ENCODE results near the gene BCAR1. TPM values are rescaled to one million over a fixed set of nuclear protein-coding genes. Genes with fewer than 3 reads are reported as not detected.

Gene BCAR1
- polyA plus RNA-seq, 1 donor from 2014 or later: 39.1 TPM

GRCh38 chr16:75227361-75228142 is 23.9 kb downstream of the BCAR1 start:
- H3K4me3 ChIP-seq (ENCODE audit: low read length): no peak overlapping the region
- no peaks in the 10 kb centered on the region for H3F3A ChIP-seq (ENCODE audit: insufficient read depth, low read length, poor library complexity, severe bottlenecking)
- H4K20me1 ChIP-seq (ENCODE audit: insufficient read depth): no peaks in the 10 kb centered on the region
- H3K9me3 ChIP-seq (ENCODE audit: low read length): no peaks in the 10 kb centered on the region
- no peaks in the 10 kb centered on the region for H3K27me3 ChIP-seq (ENCODE audit: insufficient read depth, low read depth, low read length)
- H3K36me3 ChIP-seq (ENCODE audit: insufficient read depth, low read length): no peaks in the 10 kb centered on the region
- no peaks in the 10 kb centered on the region for H3K9me2 ChIP-seq (ENCODE audit: insufficient read depth, low read length)
- TF ChIP-seq SMC3 (conservative IDR thresholded peaks at IDR 0.05; ENCODE audit: poor library complexity): no peak
- no peak for TF ChIP-seq MXI1 (conservative IDR thresholded peaks at IDR 0.05; ENCODE audit: poor library complexity, severe bottlenecking)
- TF ChIP-seq RAD21 (conservative IDR thresholded peaks at IDR 0.05): no peak
- TF ChIP-seq EP300 (conservative IDR thresholded peaks at IDR 0.05; ENCODE audit: poor library complexity, severe bottlenecking): no peak
- TF ChIP-seq EZH2 (IDR thresholded peaks at IDR 0.05; ENCODE audit: borderline replicate concordance, insufficient read depth, low read length, poor library complexity, severe bottlenecking): no peak
- TF ChIP-seq REST (IDR thresholded peaks at IDR 0.05; ENCODE audit: borderline replicate concordance): no peak
- TF ChIP-seq POLR2AphosphoS5 (IDR thresholded peaks at IDR 0.05): no peak
- TF ChIP-seq TAF1 (IDR thresholded peaks at IDR 0.05; ENCODE audit: low read depth): no peak
- no peak for TF ChIP-seq CTCF (IDR thresholded peaks at IDR 0.05; ENCODE audit: poor library complexity, severe bottlenecking)
- H3K9ac ChIP-seq (ENCODE audit: low read length): no peak overlapping the region
- no peaks in the 10 kb centered on the region for H3K79me2 ChIP-seq (replicated peaks; ENCODE audit: insufficient read depth, low read length)
- no peak overlapping the region for H2AFZ ChIP-seq (ENCODE audit: low read depth, low read length)
- H3K27ac ChIP-seq (ENCODE audit: low read length): no peak overlapping the region
- H3K4me2 ChIP-seq (ENCODE audit: low read length): no peak overlapping the region

GRCh38 chr16:75226550-75227360 is 24.7 kb downstream of the BCAR1 start:
- H3K79me2 ChIP-seq (replicated peaks; ENCODE audit: insufficient read depth, low read length): no peaks in the 10 kb centered on the region
- no peaks in the 10 kb centered on the region for H3K27me3 ChIP-seq (ENCODE audit: insufficient read depth, low read depth, low read length)
- H4K20me1 ChIP-seq (ENCODE audit: insufficient read depth): no peaks in the 10 kb centered on the region
- no peak overlapping the region for H3K27ac ChIP-seq (ENCODE audit: low read length)
- H2AFZ ChIP-seq (ENCODE audit: low read depth, low read length): no peak overlapping the region
- H3K4me3 ChIP-seq (ENCODE audit: low read length): no peak overlapping the region
- no peak for TF ChIP-seq REST (IDR thresholded peaks at IDR 0.05; ENCODE audit: borderline replicate concordance)
- TF ChIP-seq TAF1 (IDR thresholded peaks at IDR 0.05; ENCODE audit: low read depth): no peak
- TF ChIP-seq RAD21 (conservative IDR thresholded peaks at IDR 0.05): no peak
- TF ChIP-seq SMC3 (conservative IDR thresholded peaks at IDR 0.05; ENCODE audit: poor library complexity): no peak
- no peak for TF ChIP-seq EZH2 (IDR thresholded peaks at IDR 0.05; ENCODE audit: borderline replicate concordance, insufficient read depth, low read length, poor library complexity, severe bottlenecking)
- TF ChIP-seq MXI1 (conservative IDR thresholded peaks at IDR 0.05; ENCODE audit: poor library complexity, severe bottlenecking): no peak
- no peak for TF ChIP-seq EP300 (conservative IDR thresholded peaks at IDR 0.05; ENCODE audit: poor library complexity, severe bottlenecking)
- no peak for TF ChIP-seq CTCF (IDR thresholded peaks at IDR 0.05; ENCODE audit: poor library complexity, severe bottlenecking)
- no peak for TF ChIP-seq POLR2AphosphoS5 (IDR thresholded peaks at IDR 0.05)
- H3K9me2 ChIP-seq (ENCODE audit: insufficient read depth, low read length): no peaks in the 10 kb centered on the region
- H3K9me3 ChIP-seq (ENCODE audit: low read length): no peaks in the 10 kb centered on the region
- no peaks in the 10 kb centered on the region for H3F3A ChIP-seq (ENCODE audit: insufficient read depth, low read length, poor library complexity, severe bottlenecking)
- no peak overlapping the region for H3K9ac ChIP-seq (ENCODE audit: low read length)
- H3K4me2 ChIP-seq (ENCODE audit: low read length): no peak overlapping the region
- H3K36me3 ChIP-seq (ENCODE audit: insufficient read depth, low read length): no peaks in the 10 kb centered on the region

Measured in neural cell (in vitro differentiated cells).